ENCODE data around the gene SMOC1. TPM values are rescaled to one million over a fixed set of nuclear protein-coding genes. Genes with fewer than 3 reads are reported as not detected.
"Not testable (repeated sequence)": the region's sequence is repeated elsewhere in the genome, so short reads cannot be mapped to it uniquely, and the experiment has no call there.

SMOC1 gene
- total and polyA plus RNA-seq, 2 of the 8 experiments (the other 6 are each of a cell fraction or from before 2014, with no cell fraction given): 1.6 to 2.4 TPM

- H2BK15ac ChIP-seq (ENCODE audit: low read length); H3K27ac ChIP-seq (ENCODE audit: low read depth, low read length); H3K23me2 ChIP-seq (ENCODE audit: low read depth, low read length); H2AK5ac ChIP-seq (ENCODE audit: low read depth, low read length); H2AFZ ChIP-seq (ENCODE audit: low read length); H3K4me3 ChIP-seq (ENCODE audit: extremely low read depth in 1 of 4, insufficient read depth in 2 of 4, low read depth in 3 of 4, low read length in 4 of 4); H3K79me2 ChIP-seq (ENCODE audit: control insufficient read depth in 1 of 2, insufficient read depth in 2 of 2, low read length in 2 of 2); H2BK120ac ChIP-seq (replicated peaks; ENCODE audit: low read depth, low read length); H2BK5ac ChIP-seq (ENCODE audit: low read depth, low read length); H3K36me3 ChIP-seq (ENCODE audit: control insufficient read depth in 2 of 4, insufficient read depth in 4 of 4, low read length in 3 of 4); H4K20me1 ChIP-seq (replicated peaks in 1 of 2; ENCODE audit: control insufficient read depth in 1 of 2, insufficient read depth in 2 of 2, low read length in 2 of 2); H3K23ac ChIP-seq (ENCODE audit: insufficient read length); CTCF ChIA-PET (ENCODE audit: partially characterized antibody); H3K14ac ChIP-seq (ENCODE audit: insufficient read length); H4K5ac ChIP-seq (ENCODE audit: insufficient read length, low read depth, low read length); H2BK20ac ChIP-seq (ENCODE audit: low read length); H4K91ac ChIP-seq (replicated peaks; ENCODE audit: insufficient read length, low read length); POLR2A ChIA-PET (ENCODE audit: partially characterized antibody); H3K4me1 ChIP-seq (replicated peaks in 1 of 4; ENCODE audit: control insufficient read depth in 3 of 4, insufficient read depth in 4 of 4, low read length in 3 of 4); H3K9ac ChIP-seq (replicated peaks in 1 of 4; ENCODE audit: extremely low read depth in 1 of 4, low read depth in 3 of 4, low read length in 3 of 4); H2BK12ac ChIP-seq (ENCODE audit: low read depth, low read length); H4K8ac ChIP-seq (ENCODE audit: extremely low read depth, insufficient read depth, low read length); H3K4ac ChIP-seq (replicated peaks; ENCODE audit: insufficient read length, low read depth, low read length); H3K27me3 ChIP-seq (replicated peaks in 1 of 4; ENCODE audit: control insufficient read depth in 3 of 4, extremely low read depth in 1 of 4, insufficient read depth in 3 of 4, low read length in 3 of 4); H3K18ac ChIP-seq (ENCODE audit: extremely low read depth, low read length); H3K56ac ChIP-seq (replicated peaks; ENCODE audit: insufficient read length, low read depth, low read length); H3K4me2 ChIP-seq (ENCODE audit: insufficient read depth in 1 of 2, low read depth in 2 of 2, low read length in 2 of 2); H3K79me1 ChIP-seq (ENCODE audit: low read depth, low read length); FAIRE-seq: not testable (repeated sequence)
- WGBS, 2 experiments (ENCODE audit: extremely low coverage in 1 of 2, insufficient coverage in 1 of 2, insufficient read length in 1 of 2, insufficient replicate concordance in 2 of 2, low coverage in 1 of 2, low lambda C conversion rate in 2 of 2, missing lambda C conversion rate in 1 of 2): 88% methylated on average over 21 of the region's 29 CpGs; no CpG with 5 or more reads in 1 of the 2 experiments
- peak in 1 of 2 experiments; percentile 16 for DNase-seq (ENCODE audit: low read depth in 1 of 2, low spot score in 2 of 2)
- H3K9me3 ChIP-seq (ENCODE audit: insufficient read depth in 2 of 2, low read depth in 1 of 2, low read length in 1 of 2): peaks cover 6 to 15% of the 10 kb centered on the region in 2 experiments; a peak in 2 of 4 replicates
Observed at GRCh38 chr14:69903046-69903445, 23.8 kb downstream of the SMOC1 start.

All from H1 (cell line).